NAMALWA (cell line): ENCODE data around the gene UGT1A8.
"Not testable (repeated sequence)": the region's sequence is repeated elsewhere in the genome, so short reads cannot be mapped to it uniquely, and the experiment has no call there.

Experiments used
- DNase-seq: peaks from one replicate; pipeline ENCODE4 v3.0.0-alpha.2; 2015; ENCODE audit warnings: low spot score

Gene UGT1A8

DNA sequence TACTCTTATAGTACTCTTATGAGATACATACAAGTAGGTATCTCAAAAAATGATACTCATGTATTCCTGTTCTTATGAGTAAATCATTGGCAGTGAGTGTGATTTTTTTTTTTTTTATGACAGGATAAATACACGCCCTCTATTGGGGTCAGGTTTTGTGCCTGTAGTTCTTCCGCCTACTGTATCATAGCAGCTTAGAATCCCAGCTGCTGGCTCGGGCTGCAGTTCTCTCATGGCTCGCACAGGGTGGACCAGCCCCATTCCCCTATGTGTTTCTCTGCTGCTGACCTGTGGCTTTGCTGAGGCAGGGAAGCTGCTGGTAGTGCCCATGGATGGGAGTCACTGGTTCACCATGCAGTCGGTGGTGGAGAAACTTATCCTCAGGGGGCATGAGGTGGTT lies at the start of gene UGT1A8:
Gene UGT1A8, plus strand, starts transcription at position 158 of the 400 bp plus-strand sequence. Its CDS starts 75 bp downstream, at position 233.
- DNase-seq: not testable (repeated sequence)

DNA sequence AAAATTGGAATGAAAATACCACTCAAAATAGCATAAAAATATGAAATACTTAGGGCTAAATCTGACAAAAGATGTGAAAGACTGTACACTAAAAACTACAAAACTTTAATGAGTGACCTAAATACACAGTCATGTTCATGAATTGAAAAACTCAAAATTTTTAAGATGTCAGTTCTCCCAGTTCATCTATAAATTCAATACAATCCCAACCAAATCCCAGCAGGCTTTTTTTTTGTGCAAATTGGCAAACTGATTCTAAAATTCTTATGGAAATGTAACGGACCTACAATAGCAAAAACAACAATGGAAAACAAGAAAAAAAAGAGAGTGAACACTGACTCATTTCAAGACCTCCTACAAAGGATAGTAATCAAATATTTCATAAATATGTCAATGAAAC lies 46.4 kb upstream of the UGT1A8 start:
- no peak for DNase-seq

DNA sequence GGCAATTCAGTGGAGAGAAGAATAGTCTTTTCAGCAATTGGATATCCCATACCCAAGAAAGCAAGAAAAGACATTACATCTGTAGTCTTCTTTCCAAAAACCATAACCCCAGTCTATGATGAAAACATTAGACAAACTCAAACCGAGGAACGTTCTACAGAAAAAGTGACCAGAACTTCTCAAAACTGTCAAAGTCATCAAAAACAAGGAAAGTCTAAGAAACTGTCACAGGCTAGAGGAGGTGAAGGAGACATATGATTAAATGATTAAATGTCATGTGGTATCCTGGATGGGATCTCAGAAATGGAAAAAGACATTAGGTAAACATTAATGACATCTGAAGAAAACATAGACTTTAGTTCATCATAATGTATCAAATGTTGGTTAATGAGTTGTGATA lies 46.0 kb upstream of the UGT1A8 start:
- no peak for DNase-seq

DNA sequence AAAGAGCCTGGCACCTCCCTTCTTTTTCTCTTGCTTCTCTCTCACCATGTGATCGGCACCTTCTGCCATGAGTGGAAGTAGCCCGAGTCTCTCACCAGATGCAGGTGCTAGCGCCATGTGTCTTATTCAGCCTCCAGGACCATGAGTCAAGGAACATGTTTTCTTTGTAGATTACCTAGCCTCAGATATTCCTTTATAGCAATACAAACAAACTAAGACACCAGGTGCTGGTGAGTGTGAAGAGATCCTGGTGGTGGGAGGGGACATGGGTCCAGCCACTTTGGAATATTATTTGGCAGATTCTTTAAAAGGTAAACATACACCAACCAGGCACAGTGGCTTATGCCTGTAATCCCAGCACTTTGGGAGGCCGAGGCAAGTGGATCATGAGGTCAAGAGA lies 45.0 kb upstream of the UGT1A8 start:
- no peak for DNase-seq

DNA sequence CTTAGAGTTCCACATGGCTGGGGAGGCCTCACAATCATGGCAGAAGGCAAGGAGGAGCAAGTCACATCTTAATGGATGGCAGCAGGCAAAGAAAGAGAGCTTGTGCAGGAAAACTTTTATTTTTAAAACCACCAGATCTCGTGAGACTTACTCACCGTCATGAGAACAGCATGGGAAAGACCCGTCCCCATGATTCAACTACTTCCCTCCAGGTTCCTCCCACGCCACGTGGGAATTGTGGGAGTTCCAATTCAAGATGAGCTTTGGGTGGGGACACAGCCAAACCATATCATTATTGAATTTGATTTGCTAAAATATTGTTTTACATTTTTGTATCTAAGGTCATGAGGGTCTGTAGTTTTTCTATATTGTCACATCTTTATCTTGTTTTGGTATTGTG lies 40.1 kb upstream of the UGT1A8 start:
- DNase-seq: not testable (repeated sequence)

DNA sequence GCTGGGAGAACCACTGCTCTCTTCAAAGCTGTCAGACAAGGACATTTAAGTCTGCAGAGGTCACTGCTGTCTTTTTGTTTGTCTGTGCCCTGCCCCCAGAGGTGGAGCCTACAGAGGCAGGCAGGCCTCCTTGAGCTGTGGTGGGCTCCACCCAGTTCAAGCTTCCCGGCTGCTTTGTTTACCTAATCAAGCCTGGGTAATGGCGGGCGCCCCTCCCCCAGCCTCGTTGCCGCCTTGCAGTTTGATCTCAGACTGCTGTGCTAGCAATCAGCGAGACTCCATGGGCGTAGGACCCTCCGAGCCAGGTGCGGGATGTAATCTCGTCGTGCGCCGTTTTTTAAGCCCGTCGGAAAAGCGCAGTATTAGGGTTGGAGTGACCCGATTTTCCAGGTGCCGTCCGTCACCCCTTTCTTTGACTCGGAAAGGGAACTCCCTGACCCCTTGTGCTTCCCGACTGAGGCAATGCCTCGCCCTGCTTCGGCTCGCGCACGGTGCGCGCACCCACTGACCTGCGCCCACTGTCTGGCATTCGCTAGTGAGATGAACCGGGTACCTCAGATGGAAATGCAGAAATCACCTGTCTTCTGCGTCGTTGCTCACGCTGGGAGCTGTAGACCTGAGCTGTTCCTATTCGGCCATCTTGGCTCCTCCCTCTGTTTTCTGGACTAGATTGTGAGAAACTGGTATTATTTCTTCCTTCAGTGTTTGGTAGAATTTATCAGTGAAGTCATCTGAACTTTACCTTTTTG lies 34.0 kb upstream of the UGT1A8 start:
- not testable (repeated sequence) for DNase-seq

DNA sequence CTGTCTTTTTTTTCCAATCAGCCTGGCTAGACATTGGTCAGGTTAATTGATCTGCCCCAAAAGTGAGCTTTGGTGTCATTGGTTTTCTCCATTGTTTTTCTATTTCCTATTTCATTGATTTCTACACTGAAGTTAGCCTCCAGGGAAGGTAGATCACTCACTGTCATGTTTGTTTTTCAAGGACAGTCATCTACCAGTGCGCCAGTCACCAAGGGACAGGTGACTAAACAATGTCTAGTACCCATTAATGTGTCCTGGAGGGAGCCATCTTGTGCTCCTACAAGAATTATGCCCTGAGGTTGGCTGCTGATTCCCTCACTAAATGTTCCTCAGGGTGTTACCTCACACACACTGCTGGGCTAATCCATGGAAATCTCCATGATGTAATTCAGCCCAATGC lies 33.2 kb upstream of the UGT1A8 start:
- DNase-seq: no peak

DNA sequence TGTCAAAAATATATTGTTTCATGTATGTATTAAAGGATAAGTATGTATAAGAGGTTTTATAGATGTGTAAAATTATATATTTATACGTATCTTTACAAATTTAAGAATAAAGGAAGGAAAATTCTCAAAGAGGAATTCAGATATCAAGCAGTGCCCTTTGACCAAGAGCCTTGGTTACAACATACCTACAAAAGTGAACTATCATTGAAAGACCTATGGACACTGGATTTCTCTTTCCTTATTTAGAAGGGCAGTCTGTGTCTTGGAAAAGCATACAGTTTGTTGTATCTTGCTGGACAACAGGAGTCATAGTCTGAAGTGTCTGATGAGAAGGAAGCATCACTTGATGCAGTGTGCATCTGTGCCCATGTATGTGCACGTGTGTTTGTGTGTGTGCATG lies 29.0 kb upstream of the UGT1A8 start:
- no peak for DNase-seq

DNA sequence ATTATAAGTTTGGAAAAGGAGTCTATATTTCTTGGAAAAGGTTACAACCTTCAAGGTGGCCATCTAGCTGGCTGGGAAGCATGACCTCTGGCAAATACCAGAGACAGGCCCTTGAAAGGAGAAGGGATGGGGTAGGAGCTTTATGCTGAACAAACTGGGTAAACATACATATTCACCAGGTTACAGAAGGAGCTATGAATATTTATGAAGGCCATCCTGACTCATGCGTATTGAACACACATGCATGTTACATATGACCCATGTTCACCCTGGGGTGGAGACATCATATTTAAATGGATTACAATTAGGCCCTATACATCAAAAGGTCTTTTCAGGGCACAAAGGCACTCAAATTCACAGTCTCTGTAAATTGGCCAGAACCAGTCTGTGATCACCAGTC lies 24.7 kb upstream of the UGT1A8 start:
- not testable (repeated sequence) for DNase-seq

DNA sequence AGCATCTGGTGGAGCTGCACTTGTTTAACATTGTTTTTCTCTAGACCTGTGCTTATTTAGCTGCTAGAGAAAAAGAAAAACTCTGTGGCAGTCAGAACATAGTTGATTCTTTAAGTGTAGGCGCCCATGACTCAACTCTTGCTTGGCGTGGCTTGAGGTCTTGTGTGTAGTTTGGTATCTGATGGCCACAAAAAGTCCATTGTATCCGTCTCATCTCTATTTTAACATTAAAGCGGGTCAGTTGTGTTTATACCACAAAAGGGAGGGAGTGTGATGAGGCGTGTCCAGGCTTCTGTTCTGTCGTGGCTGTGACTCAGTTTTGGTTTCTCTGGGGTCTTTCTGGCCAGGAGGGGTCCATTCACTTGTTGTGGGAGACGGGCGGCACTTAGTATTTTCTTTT lies 24.2 kb upstream of the UGT1A8 start:
- DNase-seq: no peak

DNA sequence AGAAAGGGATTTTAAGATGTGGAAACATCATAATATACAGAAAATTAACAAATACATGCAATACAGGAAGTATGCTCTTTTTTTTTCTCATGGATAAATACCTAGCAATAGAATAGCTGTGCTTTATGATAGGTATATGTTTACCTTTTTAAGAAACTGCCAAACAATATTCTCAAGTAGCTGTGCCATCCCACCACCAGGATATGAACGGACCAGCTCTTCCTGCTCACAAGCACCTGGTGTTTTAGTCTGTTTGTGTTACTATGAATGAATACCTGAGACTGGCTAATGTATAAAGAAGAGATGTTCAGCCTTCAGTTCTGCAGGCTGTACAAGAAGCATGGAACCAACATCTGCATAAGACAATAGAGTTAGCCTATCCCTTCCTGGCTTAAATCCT lies 19.9 kb upstream of the UGT1A8 start:
- DNase-seq: no peak

DNA sequence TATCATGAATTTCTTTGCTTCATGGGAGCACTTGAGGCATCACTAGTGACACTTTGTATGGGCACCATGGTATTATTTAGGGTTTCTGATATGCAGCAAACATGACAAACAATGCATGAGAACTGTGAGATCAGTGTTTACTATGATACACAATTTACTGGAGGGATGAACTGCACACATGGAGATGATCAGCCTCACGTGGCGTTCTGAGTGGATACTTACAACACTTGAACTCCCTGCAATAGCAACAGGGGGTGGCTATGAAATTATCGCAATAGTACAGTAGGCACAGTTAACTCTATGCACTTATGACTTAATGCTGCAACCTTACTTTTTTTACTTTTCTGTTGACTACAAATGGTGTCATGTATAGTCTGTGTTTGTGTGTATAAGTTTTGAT lies 18.5 kb upstream of the UGT1A8 start:
- no peak for DNase-seq

DNA sequence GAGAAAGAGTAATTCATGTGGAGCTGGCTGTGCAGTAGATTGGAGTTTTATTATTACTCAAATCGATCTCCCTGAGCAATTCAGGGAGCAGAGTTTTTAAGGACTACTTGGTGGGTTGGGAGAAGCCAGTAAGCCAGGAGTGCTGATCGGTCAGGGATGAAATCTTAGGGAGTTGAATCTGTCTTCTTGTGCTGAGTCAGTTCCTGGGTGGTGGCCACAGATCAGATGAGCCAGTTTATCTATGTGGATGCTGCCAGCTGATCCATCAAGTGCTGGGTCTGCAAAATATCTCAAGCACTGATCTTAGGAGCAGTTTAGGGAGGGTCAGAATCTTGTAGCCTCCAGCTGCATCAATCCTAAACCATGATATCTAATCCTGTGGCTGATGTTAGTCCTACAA lies 17.0 kb upstream of the UGT1A8 start:
- no peak for DNase-seq

DNA sequence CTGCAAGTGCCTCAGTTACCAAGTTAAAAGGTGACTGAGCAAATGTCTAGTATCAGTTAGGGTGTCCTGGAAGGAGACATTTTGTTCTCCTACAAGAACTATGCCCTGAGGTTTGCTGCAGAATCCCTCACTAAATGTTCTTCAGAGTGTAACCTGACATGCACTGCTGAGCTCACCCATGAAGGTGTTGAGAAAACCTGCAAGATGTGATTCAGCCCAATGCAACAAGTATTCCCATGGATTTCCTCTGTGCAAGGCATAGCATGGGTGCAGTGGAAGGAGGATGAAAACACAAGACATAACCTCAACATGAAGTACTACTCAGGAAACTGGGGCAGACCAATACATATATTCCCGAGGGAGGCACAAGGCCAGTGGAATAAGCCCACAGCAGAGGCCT lies 15.4 kb upstream of the UGT1A8 start:
- DNase-seq: no peak

DNA sequence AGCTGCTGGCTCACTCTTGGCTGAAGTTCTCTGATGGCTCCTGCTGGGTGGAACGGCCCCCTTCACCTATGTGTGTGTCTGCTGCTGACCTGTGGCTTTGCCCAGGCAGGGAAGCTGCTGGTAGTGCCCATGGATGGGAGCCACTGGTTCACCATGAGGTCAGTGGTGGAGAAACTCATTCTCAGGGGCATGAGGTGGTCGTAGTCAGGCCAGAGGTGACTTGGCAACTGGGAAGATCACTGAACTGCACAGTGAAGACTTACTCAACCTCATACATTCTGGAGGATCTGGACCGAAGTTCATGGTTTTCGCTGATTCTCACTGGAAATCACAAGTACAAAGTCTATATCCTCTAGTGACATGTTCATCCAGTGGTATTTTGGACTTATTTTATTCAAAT lies 13.9 kb upstream of the UGT1A8 start:
- DNase-seq: no peak

DNA sequence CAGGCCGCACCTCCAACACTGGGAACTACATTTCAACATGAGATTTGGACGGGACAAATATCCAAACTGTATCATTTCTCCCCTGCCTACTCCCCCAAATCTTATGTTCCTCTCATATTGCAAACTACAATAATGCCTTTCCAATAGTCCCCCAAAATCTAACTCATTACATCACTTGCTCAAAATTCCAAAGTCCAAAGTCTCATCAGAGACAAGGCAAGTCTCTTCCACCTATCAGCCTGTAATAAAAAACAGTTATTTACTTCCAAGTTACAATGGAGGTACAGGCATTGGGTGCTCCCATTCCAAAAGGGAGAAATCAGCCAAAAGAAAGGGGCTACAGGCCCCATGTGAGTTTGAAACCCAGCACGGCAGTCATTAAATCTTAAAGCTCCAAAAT lies 12.6 kb upstream of the UGT1A8 start:
- DNase-seq: no peak

DNA sequence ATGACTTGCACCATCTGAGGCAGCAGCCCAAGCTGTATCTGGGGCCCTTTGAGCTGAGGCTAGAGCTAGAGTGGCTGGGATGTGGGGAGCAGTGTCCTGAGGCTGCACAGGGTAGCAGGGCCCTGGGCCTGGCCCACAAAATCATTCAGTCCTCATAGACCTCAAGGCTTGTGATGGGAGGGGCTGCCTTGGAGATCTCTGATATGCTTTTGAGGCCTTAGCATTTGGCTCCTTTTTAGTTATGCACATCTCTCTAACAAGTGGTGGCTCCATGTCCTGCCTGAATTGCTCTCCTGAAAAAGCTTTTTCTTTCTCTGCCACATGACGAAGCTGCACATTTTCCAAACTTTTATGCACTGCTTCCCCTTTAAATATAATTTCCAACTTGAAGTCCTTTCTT lies 11.8 kb upstream of the UGT1A8 start:
- no peak for DNase-seq

DNA sequence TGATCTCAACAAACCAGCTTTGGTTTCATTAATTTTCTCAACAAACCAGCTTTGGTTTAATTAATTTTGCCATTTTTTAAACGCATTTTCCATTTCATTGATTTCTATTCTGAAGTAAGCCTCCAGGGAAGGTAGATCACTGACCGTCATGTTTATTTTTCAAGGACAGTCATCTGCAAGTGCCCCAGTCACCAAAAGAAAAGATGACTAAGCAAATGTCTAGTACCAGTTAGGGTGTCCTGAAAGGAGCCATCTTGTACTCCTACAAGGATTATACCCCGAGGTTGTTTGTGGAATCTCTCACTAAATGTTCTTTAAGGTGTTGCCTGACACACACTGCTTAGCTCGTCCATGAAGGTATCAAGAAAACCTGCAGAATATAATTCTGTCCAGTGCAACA lies 6.1 kb upstream of the UGT1A8 start:
- no peak for DNase-seq

DNA sequence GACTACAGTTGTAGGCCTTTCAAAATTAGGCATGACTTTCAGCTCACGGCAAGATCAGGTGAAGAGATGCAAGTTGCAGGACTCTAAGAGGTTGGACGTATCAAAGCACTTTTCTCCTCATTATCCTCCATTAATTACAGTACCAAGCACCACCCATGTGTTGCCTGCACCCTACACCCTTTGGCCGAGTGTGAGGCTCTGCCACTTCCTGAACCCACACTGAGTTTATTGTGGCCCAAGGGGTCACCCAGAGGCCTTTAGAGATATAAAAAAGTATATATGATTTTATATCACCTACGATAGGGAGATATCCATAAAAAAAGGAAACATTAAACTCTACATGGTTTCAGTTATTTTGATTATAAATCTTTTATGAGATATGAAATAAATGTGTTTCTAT lies 2.8 kb downstream of the UGT1A8 start:
- DNase-seq: no peak

DNA sequence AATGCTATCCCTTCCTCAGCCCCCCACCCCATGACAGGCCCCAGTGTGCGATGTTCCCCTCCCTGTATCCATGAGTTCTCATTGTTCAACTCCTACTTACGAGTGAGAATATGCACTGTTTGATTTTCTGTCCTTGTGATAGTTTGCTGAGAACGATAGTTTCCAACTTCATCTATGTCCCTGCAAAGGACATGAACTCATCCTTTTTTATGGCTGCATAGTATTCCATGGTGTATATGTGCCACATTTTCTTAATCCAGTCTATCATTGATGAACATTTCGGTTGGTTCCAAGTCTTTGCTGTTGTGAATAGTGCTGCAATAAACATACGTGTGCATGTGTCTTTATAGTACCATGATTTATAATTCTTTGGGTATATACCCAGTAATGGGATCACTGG lies 4.4 kb downstream of the UGT1A8 start:
- not testable (repeated sequence) for DNase-seq

DNA sequence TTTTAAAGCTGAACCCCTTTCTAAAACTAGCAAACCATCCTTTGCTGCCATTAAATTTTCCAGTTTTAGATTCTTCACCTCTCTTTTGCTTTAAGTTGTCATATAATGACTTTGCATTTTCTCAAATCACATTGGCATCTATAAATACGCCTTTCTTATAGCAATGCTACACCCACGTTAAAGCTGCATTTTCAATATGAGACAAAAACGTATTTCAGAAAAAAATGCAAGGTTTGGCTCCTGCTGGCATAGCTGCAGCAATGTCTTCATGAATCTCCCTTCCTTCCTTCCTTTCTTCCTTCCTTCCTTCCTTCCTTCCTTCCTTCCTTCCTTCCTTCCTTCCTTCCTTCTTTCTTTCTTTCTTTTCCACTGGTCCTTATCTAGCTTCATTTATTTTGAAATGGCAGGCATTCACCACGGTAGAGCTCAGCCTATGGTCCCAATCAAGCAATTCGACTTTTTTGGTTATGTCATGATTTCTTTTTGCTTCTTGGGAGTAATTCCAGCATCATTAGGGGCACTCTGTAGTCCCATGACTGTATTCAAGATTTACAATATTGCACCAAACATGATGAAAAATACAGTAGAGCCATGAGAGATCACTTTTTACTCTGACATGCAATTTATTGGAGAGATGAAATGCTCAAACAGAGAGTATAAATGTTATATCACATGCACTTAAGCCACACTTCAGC lies 10.0 kb downstream of the UGT1A8 start:
- no peak for DNase-seq

DNA sequence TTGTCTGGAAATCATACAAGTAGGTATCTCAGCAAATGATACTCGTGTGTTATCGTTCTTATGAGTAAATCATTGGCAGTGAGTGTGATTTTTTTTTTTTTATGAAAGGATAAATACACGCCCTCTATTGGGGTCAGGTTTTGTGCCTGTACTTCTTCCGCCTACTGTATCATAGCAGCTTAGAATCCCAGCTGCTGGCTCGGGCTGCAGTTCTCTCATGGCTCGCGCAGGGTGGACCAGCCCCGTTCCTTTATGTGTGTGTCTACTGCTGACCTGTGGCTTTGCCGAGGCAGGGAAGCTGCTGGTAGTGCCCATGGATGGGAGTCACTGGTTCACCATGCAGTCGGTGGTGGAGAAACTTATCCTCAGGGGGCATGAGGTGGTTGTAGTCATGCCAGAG lies 18.9 kb downstream of the UGT1A8 start, which contains the start of gene UGT1A10:
Gene UGT1A10, plus strand, starts transcription at position 143 of the 400 bp plus-strand sequence. Its CDS starts 75 bp downstream, at position 218.
- DNase-seq: not testable (repeated sequence)

DNA sequence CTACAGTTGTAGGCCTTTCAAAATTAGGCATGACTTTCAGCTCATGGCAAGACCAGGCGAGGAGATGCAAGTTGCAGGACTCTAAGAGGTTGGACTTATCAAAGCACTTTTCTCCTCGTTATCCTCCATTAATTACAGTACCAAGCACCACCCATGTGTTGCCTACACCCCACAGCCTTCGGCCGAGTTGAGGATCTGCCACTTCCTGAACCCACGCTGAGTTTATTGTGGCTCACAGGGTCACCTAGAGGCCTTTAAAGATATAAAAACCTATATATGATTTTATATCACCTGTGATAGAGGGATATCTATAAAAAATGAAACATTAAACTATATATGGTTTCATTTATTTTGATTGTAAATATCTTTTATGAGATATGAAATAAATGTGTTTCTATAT lies 21.4 kb downstream of the UGT1A8 start:
- DNase-seq: no peak

DNA sequence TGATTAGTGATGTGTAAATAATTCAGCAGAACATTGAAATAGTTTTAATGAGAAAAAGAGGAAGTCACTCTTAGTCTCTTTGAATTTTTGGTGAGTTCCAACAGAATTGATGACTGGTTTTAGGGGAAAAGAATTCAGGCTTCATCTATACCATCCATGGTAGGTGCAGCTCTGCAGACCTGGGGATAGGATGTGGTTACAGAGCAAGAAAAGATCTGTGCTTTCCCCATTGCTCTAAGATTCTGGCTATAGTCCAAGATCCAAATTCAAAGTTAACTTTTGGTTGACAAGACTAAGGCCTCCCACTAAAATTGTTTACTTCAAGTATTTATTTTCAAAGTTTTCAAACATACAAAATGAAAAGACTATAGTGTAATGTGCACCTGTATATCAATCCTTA lies 22.4 kb downstream of the UGT1A8 start:
- no peak for DNase-seq
